ENCODE measurements around the gene MORN1.

- TF ChIP-seq CTCF (IDR thresholded peaks at IDR 0.05) (no peak), POLR2A (IDR thresholded peaks at IDR 0.05) (no peak)
Observed at GRCh38 chr1:2389644-2390043, 1.7 kb downstream of the MORN1 start.
